Measurements from ENCODE around the gene PHLDB2. TPM values are rescaled to one million over a fixed set of nuclear protein-coding genes. Genes with fewer than 3 reads are reported as not detected.

PHLDB2 gene
- total RNA-seq, 4 donors from 2014 or later = 89.5 to 421 (median 186) TPM

- no peak for DNase-seq (ENCODE audit: low spot score)
- ATAC-seq (ENCODE audit: low FRiP score) = no peak
Measured at GRCh38 chr3:111819927-111820326, 39.1 kb upstream of the PHLDB2 start.

GRCh38 chr3:111820651-111821050 is 38.4 kb upstream of the PHLDB2 start:
- TF ChIP-seq CTCF (IDR thresholded peaks at IDR 0.05) = no peak
- DNase-seq (ENCODE audit: low spot score) = no peak
- ATAC-seq (ENCODE audit: low FRiP score) = no peak

More at GRCh38 chr3:111819927-111820326, 39.1 kb upstream of the PHLDB2 start:
- no peak for TF ChIP-seq CTCF (IDR thresholded peaks at IDR 0.05)

GRCh38 chr3:111821891-111822290 is 37.2 kb upstream of the PHLDB2 start:
- no peak for ATAC-seq (ENCODE audit: low FRiP score)

DNA sequence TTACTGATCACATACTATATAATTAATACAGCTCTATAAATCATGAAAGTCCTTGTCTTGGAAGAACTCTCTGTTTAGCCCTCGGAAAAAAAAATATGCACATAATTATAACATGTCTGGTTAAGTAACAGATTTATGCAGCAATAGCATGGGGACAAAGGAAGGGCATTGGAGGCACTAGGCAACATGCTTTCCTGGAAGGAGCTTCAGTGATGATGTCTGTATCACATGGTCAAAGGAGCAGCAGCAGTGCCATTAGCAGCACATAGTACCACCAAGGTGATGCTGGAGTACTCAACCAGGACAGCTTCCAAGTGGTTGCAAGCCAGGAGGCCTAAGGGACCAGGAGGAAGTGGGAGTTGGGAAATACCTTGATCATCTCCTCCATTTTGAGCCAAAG is 36.3 kb upstream of the PHLDB2 start:
- ATAC-seq (ENCODE audit: low FRiP score) = no peak
- no peak for DNase-seq (ENCODE audit: low spot score)
- no peak for TF ChIP-seq CTCF (IDR thresholded peaks at IDR 0.05)

More at GRCh38 chr3:111821891-111822290, 37.2 kb upstream of the PHLDB2 start:
- no peak for DNase-seq (ENCODE audit: low spot score)
- TF ChIP-seq CTCF (IDR thresholded peaks at IDR 0.05) = no peak

DNA sequence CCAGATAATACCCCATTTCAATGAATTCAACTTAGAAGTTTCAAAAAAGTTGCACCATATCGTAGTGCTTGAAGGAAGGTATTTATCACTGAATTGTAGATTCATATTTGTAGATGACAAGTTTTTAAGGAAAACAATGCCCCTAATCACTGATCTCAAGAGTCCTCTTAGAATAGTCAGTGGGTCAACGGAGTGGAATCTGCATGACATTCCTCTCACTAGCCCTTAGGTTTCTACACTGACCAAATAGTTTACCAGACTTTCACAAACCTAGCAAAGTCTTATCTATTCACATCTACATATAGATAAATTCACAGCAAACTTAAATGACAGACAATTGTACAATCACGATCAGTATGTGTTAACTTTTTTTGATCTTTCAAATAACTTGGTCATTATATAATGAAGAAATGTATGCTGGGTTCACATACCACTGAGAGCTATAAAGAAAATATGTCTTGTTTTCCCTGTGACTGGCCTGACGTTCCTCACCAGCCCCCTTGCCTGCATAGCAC is 35.7 kb upstream of the PHLDB2 start:
- no peak for DNase-seq (ENCODE audit: low spot score)
- ATAC-seq (ENCODE audit: low FRiP score) = no peak
- TF ChIP-seq CTCF (IDR thresholded peaks at IDR 0.05) = no peak

DNA sequence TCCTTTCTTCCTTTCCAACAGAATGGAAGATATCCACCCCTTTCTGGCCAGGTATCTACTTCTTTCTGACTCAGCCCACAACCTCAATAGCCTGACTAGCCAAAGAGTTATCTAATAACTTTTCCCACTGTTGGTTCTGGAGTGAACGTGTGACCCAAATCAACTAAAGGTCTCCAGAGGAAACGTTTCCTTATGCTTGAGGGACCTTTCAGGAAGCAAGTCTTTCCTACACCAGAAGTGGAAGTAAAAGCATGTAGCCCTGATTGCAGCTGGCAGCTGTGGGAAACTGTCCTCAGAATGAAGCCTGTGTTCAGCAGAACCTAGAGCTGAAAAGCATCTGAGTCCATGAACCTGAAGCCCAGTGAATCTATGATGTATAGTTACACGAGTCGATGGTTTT is 34.7 kb upstream of the PHLDB2 start:
- ATAC-seq (ENCODE audit: low FRiP score) (no peak), DNase-seq (ENCODE audit: low spot score) (no peak)
- TF ChIP-seq CTCF (IDR thresholded peaks at IDR 0.05) = no peak

- DNase-seq (ENCODE audit: low spot score) (no peak), ATAC-seq (ENCODE audit: low FRiP score) (no peak)
- no peak for TF ChIP-seq CTCF (IDR thresholded peaks at IDR 0.05)
Measured at GRCh38 chr3:111827871-111828270, 31.2 kb upstream of the PHLDB2 start.
